ENCODE results near the gene PITRM1. TPM values are rescaled to one million over a fixed set of nuclear protein-coding genes. Genes with fewer than 3 reads are reported as not detected.

Gene PITRM1
- total RNA-seq, 4 donors from 2014 or later = 73.1 to 109 (median 81.8) TPM

DNA sequence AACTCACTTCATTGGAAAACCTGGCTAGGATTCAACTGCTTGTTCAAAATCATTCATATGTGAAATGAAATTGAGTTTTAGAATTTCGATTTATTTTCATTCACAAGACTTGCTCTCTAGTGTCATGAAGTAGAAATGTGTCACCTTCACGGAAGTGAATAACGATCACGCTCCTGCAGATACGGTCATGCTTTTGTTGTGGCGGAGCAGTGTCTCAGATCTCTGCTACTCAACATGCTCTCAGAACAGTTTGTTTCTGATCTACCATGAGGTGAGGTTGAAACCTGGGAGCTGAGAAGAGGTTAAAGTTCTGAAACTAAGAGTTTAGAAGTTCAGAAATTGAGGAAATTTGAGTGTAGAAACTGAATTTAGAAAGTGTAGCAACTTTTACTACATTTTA lies 13.8 kb upstream of the PITRM1 start:
- TF ChIP-seq, protein P1, sequence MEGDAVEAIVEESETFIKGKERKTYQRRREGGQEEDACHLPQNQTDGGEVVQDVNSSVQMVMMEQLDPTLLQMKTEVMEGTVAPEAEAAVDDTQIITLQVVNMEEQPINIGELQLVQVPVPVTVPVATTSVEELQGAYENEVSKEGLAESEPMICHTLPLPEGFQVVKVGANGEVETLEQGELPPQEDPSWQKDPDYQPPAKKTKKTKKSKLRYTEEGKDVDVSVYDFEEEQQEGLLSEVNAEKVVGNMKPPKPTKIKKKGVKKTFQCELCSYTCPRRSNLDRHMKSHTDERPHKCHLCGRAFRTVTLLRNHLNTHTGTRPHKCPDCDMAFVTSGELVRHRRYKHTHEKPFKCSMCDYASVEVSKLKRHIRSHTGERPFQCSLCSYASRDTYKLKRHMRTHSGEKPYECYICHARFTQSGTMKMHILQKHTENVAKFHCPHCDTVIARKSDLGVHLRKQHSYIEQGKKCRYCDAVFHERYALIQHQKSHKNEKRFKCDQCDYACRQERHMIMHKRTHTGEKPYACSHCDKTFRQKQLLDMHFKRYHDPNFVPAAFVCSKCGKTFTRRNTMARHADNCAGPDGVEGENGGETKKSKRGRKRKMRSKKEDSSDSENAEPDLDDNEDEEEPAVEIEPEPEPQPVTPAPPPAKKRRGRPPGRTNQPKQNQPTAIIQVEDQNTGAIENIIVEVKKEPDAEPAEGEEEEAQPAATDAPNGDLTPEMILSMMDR (IDR thresholded peaks at IDR 0.05; ENCODE audit: low read depth) = no peak

DNA sequence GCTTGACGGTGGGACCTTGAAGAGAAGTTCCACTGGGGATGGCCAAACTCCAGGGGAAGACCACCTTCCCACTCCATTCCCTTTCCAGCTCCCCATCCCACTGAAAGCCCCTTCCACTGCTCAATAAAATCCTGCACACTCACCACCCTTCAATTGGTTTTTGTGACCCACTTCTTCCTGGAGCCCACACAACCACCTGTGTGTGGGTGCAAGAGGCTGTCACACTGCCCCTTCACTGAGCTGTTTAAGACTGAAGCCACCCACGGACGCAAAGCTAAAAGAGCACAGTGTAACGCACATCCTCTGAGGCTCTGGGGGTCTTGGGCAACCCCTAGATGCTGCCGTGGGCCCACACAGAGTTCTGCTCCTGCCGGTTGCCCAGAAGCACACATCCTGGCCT lies 12.8 kb upstream of the PITRM1 start:
- TF ChIP-seq, protein P1 (IDR thresholded peaks at IDR 0.05; ENCODE audit: low read depth) = no peak

DNA sequence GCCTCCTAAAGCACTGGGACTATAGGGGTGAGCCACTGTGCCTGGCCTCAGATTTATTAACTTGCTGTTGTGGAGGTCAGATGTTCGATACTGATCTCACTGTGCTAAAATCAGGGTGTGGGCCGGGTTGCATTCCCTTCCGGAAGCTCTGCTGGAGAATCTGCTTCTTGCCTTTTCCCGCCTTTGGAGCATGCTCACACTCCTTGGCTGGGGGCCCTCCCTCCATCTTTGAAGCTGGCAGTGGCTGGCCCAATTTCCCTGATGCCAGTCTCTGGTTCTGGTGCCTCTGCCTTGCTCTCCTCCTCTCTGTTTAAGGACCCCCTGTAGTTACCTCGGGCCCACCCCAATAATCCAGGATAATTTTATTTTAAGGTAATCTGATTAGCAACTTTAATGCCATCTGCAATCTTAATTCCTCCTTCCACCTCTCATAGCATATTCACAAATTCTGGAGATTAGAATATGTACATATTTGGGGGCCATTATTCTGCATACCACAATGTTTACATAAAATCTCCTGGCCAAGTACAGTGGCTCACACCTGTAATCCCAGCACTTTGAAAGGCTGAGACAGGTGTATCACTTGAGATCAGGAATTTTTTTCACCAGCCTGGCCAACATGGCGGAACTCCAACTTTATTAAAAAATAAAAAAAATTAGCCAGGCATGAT lies 7.9 kb upstream of the PITRM1 start:
- TF ChIP-seq, protein P1 (IDR thresholded peaks at IDR 0.05; ENCODE audit: low read depth) = no peak

DNA sequence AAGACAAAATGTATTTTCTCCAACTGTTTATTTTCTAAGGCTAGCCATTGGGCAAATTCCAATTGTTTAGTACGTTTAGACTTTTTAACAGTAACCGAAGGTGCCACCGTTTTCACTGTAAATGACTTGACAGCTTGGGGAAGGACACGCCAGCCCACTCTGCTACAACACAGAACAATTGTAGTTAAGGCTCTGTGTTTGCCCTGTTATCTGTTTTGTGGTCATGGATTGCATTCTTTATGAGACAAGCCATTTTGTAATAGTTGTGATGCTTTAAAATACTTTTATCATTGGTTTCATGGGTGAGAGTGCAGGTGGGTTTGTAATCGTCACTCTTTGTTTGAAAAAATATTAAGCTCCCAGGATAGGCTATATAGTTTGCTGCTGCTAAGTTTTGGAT lies 6.6 kb upstream of the PITRM1 start:
- TF ChIP-seq, protein P1 (IDR thresholded peaks at IDR 0.05; ENCODE audit: low read depth) = no peak

DNA sequence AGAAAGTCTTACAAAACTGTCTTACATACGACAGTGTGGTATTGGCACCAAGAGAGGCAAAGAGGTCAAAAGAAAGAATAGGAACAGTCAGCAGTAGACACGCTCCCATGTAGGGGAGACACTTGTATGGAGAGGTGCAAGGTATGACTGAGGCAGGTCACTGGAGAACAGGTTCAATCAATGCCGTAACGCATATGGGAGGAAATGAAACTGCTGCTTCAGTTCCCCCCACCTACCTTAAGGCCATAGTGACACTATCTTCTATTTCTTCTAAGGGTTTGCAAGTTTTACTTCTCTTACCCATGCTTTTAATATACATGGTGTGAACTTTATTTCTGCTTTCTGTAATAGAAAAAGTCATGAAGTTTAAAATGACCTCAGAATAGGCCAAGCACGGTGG lies 5.5 kb upstream of the PITRM1 start:
- TF ChIP-seq, protein P1 (IDR thresholded peaks at IDR 0.05; ENCODE audit: low read depth) = no peak

DNA sequence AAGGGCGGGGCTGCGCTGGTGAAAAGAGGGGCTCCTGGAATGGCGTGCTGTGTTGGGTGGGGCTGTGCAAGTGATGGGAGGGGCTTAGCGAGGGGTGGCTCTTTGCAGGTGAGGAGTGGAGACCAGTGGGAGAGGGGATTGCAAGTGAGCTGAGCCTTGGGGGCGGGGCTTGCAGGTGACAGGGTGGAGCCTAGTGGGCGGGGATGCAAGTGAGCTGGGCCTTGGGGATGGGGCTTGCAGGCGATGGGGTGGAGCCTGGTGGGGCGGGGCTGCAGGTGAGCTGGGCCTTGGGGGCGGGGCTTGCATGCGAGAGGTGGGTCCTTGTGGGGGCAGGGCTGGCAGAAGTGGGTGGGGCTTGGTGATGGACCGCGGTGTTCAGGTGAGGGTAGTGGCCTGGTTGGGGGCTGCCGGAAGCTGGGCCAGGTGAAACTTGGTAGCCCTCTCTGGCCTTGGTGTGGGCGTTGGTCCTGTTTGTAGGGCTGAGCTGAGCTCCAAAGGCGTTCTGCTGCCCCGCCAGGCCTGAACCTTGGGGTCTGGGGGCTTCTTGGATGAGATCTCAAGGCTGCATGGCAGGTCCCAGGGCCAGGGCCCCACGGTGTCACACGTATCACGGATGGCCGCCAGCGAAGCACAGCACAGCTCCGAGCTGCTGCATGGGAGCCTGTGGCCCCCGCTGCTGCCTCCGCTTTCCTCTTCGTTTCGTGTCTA lies 743 bp upstream of the PITRM1 start:
- TF ChIP-seq, protein P1 (IDR thresholded peaks at IDR 0.05; ENCODE audit: low read depth) = no peak

DNA sequence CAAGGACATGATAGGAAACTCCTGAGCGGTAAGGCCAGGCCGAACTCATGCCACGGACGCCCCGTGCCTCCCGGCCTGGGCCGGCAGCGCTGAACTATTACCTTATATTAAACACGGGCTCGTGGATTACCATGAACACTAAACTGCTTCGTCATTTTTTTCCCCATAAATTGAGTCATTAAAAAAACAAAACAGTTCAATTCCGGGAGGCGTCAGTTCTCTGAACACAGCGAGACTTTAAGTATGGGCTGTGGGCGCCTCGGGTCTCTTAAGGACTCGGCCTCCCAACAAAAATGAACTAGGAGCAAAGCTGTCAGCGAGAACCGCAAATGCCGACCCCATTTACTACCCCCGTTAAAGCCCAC lies 519 bp downstream of the PITRM1 start:
- TF ChIP-seq, protein P1 (IDR thresholded peaks at IDR 0.05; ENCODE audit: low read depth) = no peak
